Karpas-422 (cell line): ENCODE data around the gene PRR32. TPM values are rescaled to one million over a fixed set of nuclear protein-coding genes. Genes with fewer than 3 reads are reported as not detected.
"Not testable (repeated sequence)": the region's sequence is repeated elsewhere in the genome, so short reads cannot be mapped to it uniquely, and the experiment has no call there.

ENCODE experiments used
- DNase-seq: peaks from one replicate; pipeline ENCODE4 v3.0.0-alpha.2; 2015
- H2AFZ ChIP-seq: fragments of 200-600 bp; sonication (generic); 2 replicates; pipeline ENCODE4 v1.6.1; 2014; ENCODE audit warnings: antibody characterized with exemption, low read length, mixed read lengths
- H3K27ac ChIP-seq: fragments of 200-600 bp; sonication (generic); 2 replicates; pipeline ENCODE4 v1.5.1; 2014; ENCODE audit warnings: mild to moderate bottlenecking, low read length, moderate library complexity
- H3K27me3 ChIP-seq: fragments of 200-600 bp; sonication (generic); 2 replicates; pipeline ENCODE4 v1.6.1; 2014; ENCODE audit warnings: low read length, mixed read lengths
- H3K36me3 ChIP-seq: fragments of 200-600 bp; sonication (generic); 2 replicates; pipeline ENCODE4 v1.6.1; 2014; ENCODE audit warnings: low read length, mixed read lengths; ENCODE audit not compliant: insufficient read depth
- H3K4me1 ChIP-seq: fragments of 200-600 bp; sonication (generic); 2 replicates; pipeline ENCODE4 v1.6.1; 2014; ENCODE audit warnings: mild to moderate bottlenecking, low read length, mixed read lengths
- H3K4me2 ChIP-seq: fragments of 200-600 bp; sonication (generic); 2 replicates; pipeline ENCODE4 v1.6.1; 2014; ENCODE audit warnings: low read length, low read depth, mild to moderate bottlenecking; ENCODE audit not compliant: poor library complexity, severe bottlenecking
- H3K4me3 ChIP-seq: fragments of 200-600 bp; sonication (generic); 2 replicates; pipeline ENCODE4 v1.5.1; 2014; ENCODE audit warnings: mild to moderate bottlenecking, antibody characterized with exemption, low read length, mixed read lengths
- H3K79me2 ChIP-seq: fragments of 200-600 bp; sonication (generic); 2 replicates; pipeline ENCODE4 v1.6.1; 2014; ENCODE audit warnings: mild to moderate bottlenecking, low read length, mixed read lengths
- H3K9ac ChIP-seq: fragments of 200-600 bp; sonication (generic); 2 replicates; pipeline ENCODE4 v1.6.0; 2014; ENCODE audit warnings: low read length
- H3K9me2 ChIP-seq: fragments of 200-600 bp; sonication (generic), shearing (Covaris generic); replicated peaks from 2 replicates; pipeline ENCODE4 v1.6.0; 2014; ENCODE audit warnings: mild to moderate bottlenecking, low read length, moderate library complexity; ENCODE audit not compliant: insufficient read depth
- H3K9me3 ChIP-seq: fragments of 300-700, 200-600 bp; sonication (generic); 2 replicates; pipeline ENCODE4 v1.6.1; 2014; ENCODE audit warnings: low read length, mixed read lengths
- H4K20me1 ChIP-seq: fragments of 200-600 bp; sonication (generic); 2 replicates; pipeline ENCODE4 v1.6.1; 2014; ENCODE audit warnings: mild to moderate bottlenecking, antibody characterized with exemption, low read length, low read depth; ENCODE audit not compliant: insufficient read depth
- total RNA-seq: library from RNA; depleted of rRNA; stranded (reverse); fragments of >200 nt; shearing (Covaris generic); gene quantifications from 2 replicates; pipeline ENCODE4 v1.2.3, GENCODE V29; 2014; ENCODE audit warnings: low replicate concordance; rRNA removed

The PRR32 gene
- not detected in 2 replicates for total RNA-seq

GRCh38 chrX:126819429-126819828, at the start of gene PRR32:
Gene PRR32, plus strand, starts transcription at chrX:126819729. Its CDS starts 115 bp downstream, at chrX:126819844.
- Histone ChIP-seq H3K27me3 (no peaks in the 10 kb centered on the region), H3K36me3 (no peaks in the 10 kb centered on the region), H3K9me3 (peaks cover 13% of the 10 kb centered on the region), H3K4me1 (no peaks in the 10 kb centered on the region), H3K4me2 (no peak within 1 kb of the TSS), H2AFZ (no peak within 1 kb of the TSS), H3K79me2 (no peaks in the 10 kb centered on the region), H3K9me2 (no peaks in the 10 kb centered on the region), H4K20me1 (no peaks in the 10 kb centered on the region), H3K27ac (no peak within 1 kb of the TSS), H3K4me3 (no peak within 1 kb of the TSS), H3K9ac (no peak within 1 kb of the TSS)
- no peak for DNase-seq

- Histone ChIP-seq H3K36me3 (no peaks in the 10 kb centered on the region), H3K4me2 (no peak overlapping the region), H3K4me3 (no peak overlapping the region), H3K27ac (no peak overlapping the region), H2AFZ (no peak overlapping the region), H3K79me2 (no peaks in the 10 kb centered on the region), H3K9ac (no peak overlapping the region), H3K9me2 (no peaks in the 10 kb centered on the region), H4K20me1 (no peaks in the 10 kb centered on the region), H3K9me3 (no peaks in the 10 kb centered on the region), H3K27me3 (no peaks in the 10 kb centered on the region), H3K4me1 (no peaks in the 10 kb centered on the region)
- DNase-seq: peak; percentile 74
Observed at GRCh38 chrX:126770179-126770578, 49.4 kb upstream of the PRR32 start.

GRCh38 chrX:126785539-126785938, 34.0 kb upstream of the PRR32 start:
- Histone ChIP-seq H3K9ac (no peak overlapping the region), H4K20me1 (no peaks in the 10 kb centered on the region), H3K9me3 (peaks cover 9% of the 10 kb centered on the region), H3K9me2 (no peaks in the 10 kb centered on the region), H2AFZ (no peak overlapping the region), H3K79me2 (no peaks in the 10 kb centered on the region), H3K4me3 (no peak overlapping the region), H3K36me3 (no peaks in the 10 kb centered on the region), H3K27ac (no peak overlapping the region), H3K4me2 (no peak overlapping the region), H3K27me3 (no peaks in the 10 kb centered on the region), H3K4me1 (no peaks in the 10 kb centered on the region)
- DNase-seq: no peak

GRCh38 chrX:126799059-126799458, 20.5 kb upstream of the PRR32 start:
- peaks cover 23% of the 10 kb centered on the region for H3K9me3 ChIP-seq
- H3K36me3 ChIP-seq: no peaks in the 10 kb centered on the region
- no peaks in the 10 kb centered on the region for H3K79me2 ChIP-seq
- no peak overlapping the region for H3K27ac ChIP-seq
- H4K20me1 ChIP-seq: no peaks in the 10 kb centered on the region
- no peaks in the 10 kb centered on the region for H3K4me1 ChIP-seq
- H2AFZ ChIP-seq: no peak overlapping the region
- no peak overlapping the region for H3K9ac ChIP-seq
- H3K9me2 ChIP-seq: no peaks in the 10 kb centered on the region
- DNase-seq: no peak
- no peak overlapping the region for H3K4me3 ChIP-seq
- H3K4me2 ChIP-seq: no peak overlapping the region
- no peaks in the 10 kb centered on the region for H3K27me3 ChIP-seq

- H3K79me2 ChIP-seq, H3K4me3 ChIP-seq, H3K36me3 ChIP-seq, H3K9me3 ChIP-seq, H4K20me1 ChIP-seq, H3K4me1 ChIP-seq, H2AFZ ChIP-seq, H3K9ac ChIP-seq, DNase-seq, H3K27ac ChIP-seq, H3K27me3 ChIP-seq, H3K4me2 ChIP-seq, H3K9me2 ChIP-seq: not testable (repeated sequence)
Observed at GRCh38 chrX:126806784-126807183, 12.7 kb upstream of the PRR32 start.

GRCh38 chrX:126815806-126816205, 3.7 kb upstream of the PRR32 start:
- Histone ChIP-seq H3K9ac (no peak overlapping the region), H3K79me2 (no peaks in the 10 kb centered on the region), H3K9me2 (no peaks in the 10 kb centered on the region)

GRCh38 chrX:126820700-126821420, 1.3 kb downstream of the PRR32 start:
- H3K9me2 ChIP-seq: no peaks in the 10 kb centered on the region
- no peak overlapping the region for H2AFZ ChIP-seq
- no peaks in the 10 kb centered on the region for H3K4me1 ChIP-seq
- no peaks in the 10 kb centered on the region for H3K36me3 ChIP-seq
- no peak overlapping the region for H3K9ac ChIP-seq
- no peaks in the 10 kb centered on the region for H4K20me1 ChIP-seq
- H3K4me2 ChIP-seq: no peak overlapping the region
- H3K27ac ChIP-seq: no peak overlapping the region
- no peak overlapping the region for H3K4me3 ChIP-seq
- H3K79me2 ChIP-seq: no peaks in the 10 kb centered on the region
- H3K27me3 ChIP-seq: no peaks in the 10 kb centered on the region
- no peak for DNase-seq
- peaks cover 17% of the 10 kb centered on the region for H3K9me3 ChIP-seq

More at GRCh38 chrX:126815806-126816205, 3.7 kb upstream of the PRR32 start:
- H3K4me2 ChIP-seq: no peak overlapping the region
- no peaks in the 10 kb centered on the region for H3K36me3 ChIP-seq
- H3K9me3 ChIP-seq: peaks cover 16% of the 10 kb centered on the region
- DNase-seq: no peak
- no peak overlapping the region for H3K27ac ChIP-seq
- H2AFZ ChIP-seq: no peak overlapping the region
- no peak overlapping the region for H3K4me3 ChIP-seq
- H4K20me1 ChIP-seq: no peaks in the 10 kb centered on the region
- H3K4me1 ChIP-seq: no peaks in the 10 kb centered on the region
- H3K27me3 ChIP-seq: no peaks in the 10 kb centered on the region

- H3K4me3 ChIP-seq: no peak overlapping the region
- DNase-seq: no peak
- H3K9me2 ChIP-seq: no peaks in the 10 kb centered on the region
- no peaks in the 10 kb centered on the region for H3K4me1 ChIP-seq
- no peaks in the 10 kb centered on the region for H3K36me3 ChIP-seq
- H3K27me3 ChIP-seq: no peaks in the 10 kb centered on the region
- no peaks in the 10 kb centered on the region for H4K20me1 ChIP-seq
- no peak overlapping the region for H3K9ac ChIP-seq
- no peak overlapping the region for H3K4me2 ChIP-seq
- no peak overlapping the region for H3K27ac ChIP-seq
- H2AFZ ChIP-seq: no peak overlapping the region
- no peaks in the 10 kb centered on the region for H3K79me2 ChIP-seq
- peaks cover 12% of the 10 kb centered on the region for H3K9me3 ChIP-seq
Observed at GRCh38 chrX:126824338-126825007, 4.9 kb downstream of the PRR32 start.
